HepG2 (cell line): Measurements from ENCODE around the gene NECTIN2. TPM values are rescaled to one million over a fixed set of nuclear protein-coding genes. Genes with fewer than 3 reads are reported as not detected.

Experiments used
- FLYWCH1 ChIP-seq: sonication (generic); formaldehyde crosslinking; IDR thresholded peaks from 2 replicates; pipeline ENCODE4 v1.8.1; 2023; ENCODE audit warnings: mild to moderate bottlenecking, missing genetic modification reagents
- HIVEP1 ChIP-seq: sonication (generic); formaldehyde crosslinking; IDR thresholded peaks from 2 replicates; pipeline ENCODE4 v1.4.0; 2020; ENCODE audit warnings: mild to moderate bottlenecking, missing genetic modification reagents
- KDM1A ChIP-seq: IDR thresholded peaks from 2 replicates; pipeline ENCODE4 v1.6.1; 2016; ENCODE audit warnings: missing compliant biosample characterization
- MBD4 ChIP-seq: IDR thresholded peaks from 2 replicates; pipeline ENCODE4 v1.6.1; 2012; ENCODE audit warnings: low read length, inconsistent platforms, borderline replicate concordance
- RAD21 ChIP-seq: fragments of 450-650 bp; formaldehyde crosslinking; IDR thresholded peaks from 2 replicates; pipeline ENCODE4 v1.5.0; 2020; ENCODE audit warnings: mild to moderate bottlenecking
- SNAPC2 ChIP-seq: sonication (generic); formaldehyde crosslinking; IDR thresholded peaks from 2 replicates; pipeline ENCODE4 v1.8.1; 2022; ENCODE audit warnings: mild to moderate bottlenecking, missing genetic modification reagents
- ZNF615 ChIP-seq: sonication (generic); formaldehyde crosslinking; IDR thresholded peaks from 2 replicates; pipeline ENCODE4 v1.5.0; 2020; ENCODE audit warnings: mild to moderate bottlenecking, missing genetic modification reagents, borderline replicate concordance
- ZNF619 ChIP-seq: sonication (generic); formaldehyde crosslinking; IDR thresholded peaks from 2 replicates; pipeline ENCODE4 v1.4.0; 2020; ENCODE audit warnings: mild to moderate bottlenecking, missing genetic modification reagents
- ZNF644 ChIP-seq: IDR thresholded peaks from 2 replicates; pipeline ENCODE4 v1.6.1; 2016; ENCODE audit warnings: low read depth
- ZNF83 ChIP-seq: sonication (generic); formaldehyde crosslinking; IDR thresholded peaks from 2 replicates; pipeline ENCODE4 v1.4.0; 2020; ENCODE audit warnings: missing genetic modification reagents, mild to moderate bottlenecking, borderline replicate concordance
- ZNF850 ChIP-seq: sonication (generic); formaldehyde crosslinking; conservative IDR thresholded peaks from 2 replicates; pipeline ENCODE4 v1.9.0; 2021; ENCODE audit warnings: mild to moderate bottlenecking, missing genetic modification reagents
- polyA plus RNA-seq, 8 experiments: library from polyadenylated mRNA; depleted of rRNA in 3 of 8; stranded (reverse) in 7 of 8; unstranded in 1 of 8; fragments of >200 nt; fragmentation: Illumina TruSeq in 4 of 8; extraction: Trizol in 4 of 8; gene quantifications; 2 replicates each; pipeline versions ENCODE4 v1.2.1 to v1.2.3, GENCODE V29; 2011 to 2016; ENCODE audit warnings: low read depth in 4 of 8, missing spikeins in 1 of 8, mixed read lengths in 1 of 8; ENCODE audit not compliant: insufficient read depth in 1 of 8
- total RNA-seq, 5 experiments: library from RNA; depleted of rRNA; stranded (reverse); fragments of >200 nt; fragmentation: Illumina TruSeq; extraction: Trizol; gene quantifications; 2 replicates each; pipeline ENCODE4 v1.2.3, GENCODE V29; 2016; ENCODE audit warnings: low read depth in 1 of 5
- TF ChIP-seq, protein P1 (sequence below): conservative IDR thresholded peaks from 2 replicates; pipeline ENCODE4 v1.6.1; 2018; ENCODE audit warnings: missing genetic modification reagents
- TF ChIP-seq, protein P2 (sequence below): sonication (generic); formaldehyde crosslinking; IDR thresholded peaks from 2 replicates; pipeline ENCODE4 v1.4.0; 2020; ENCODE audit warnings: missing genetic modification reagents, low read depth, mild to moderate bottlenecking, borderline replicate concordance
- TF ChIP-seq, protein P3 (sequence below): sonication (generic); formaldehyde crosslinking; IDR thresholded peaks from 2 replicates; pipeline ENCODE4 v1.5.0; 2020; ENCODE audit warnings: mild to moderate bottlenecking, missing genetic modification reagents
- TF ChIP-seq, protein P4 (sequence below): sonication (generic); formaldehyde crosslinking; IDR thresholded peaks from 2 replicates; pipeline ENCODE4 v1.4.0; 2020; ENCODE audit warnings: mild to moderate bottlenecking, missing genetic modification reagents
- TF ChIP-seq, protein P5 (sequence below): sonication (generic); formaldehyde crosslinking; IDR thresholded peaks from 2 replicates; pipeline ENCODE4 v1.5.0; 2020; ENCODE audit warnings: mild to moderate bottlenecking, missing genetic modification reagents, borderline replicate concordance

NECTIN2 gene
- total and polyA plus RNA-seq, 2 of the 13 experiments (the other 11 are each of a cell fraction or from before 2014, with no cell fraction given), result 75.4 to 114 TPM

DNA sequence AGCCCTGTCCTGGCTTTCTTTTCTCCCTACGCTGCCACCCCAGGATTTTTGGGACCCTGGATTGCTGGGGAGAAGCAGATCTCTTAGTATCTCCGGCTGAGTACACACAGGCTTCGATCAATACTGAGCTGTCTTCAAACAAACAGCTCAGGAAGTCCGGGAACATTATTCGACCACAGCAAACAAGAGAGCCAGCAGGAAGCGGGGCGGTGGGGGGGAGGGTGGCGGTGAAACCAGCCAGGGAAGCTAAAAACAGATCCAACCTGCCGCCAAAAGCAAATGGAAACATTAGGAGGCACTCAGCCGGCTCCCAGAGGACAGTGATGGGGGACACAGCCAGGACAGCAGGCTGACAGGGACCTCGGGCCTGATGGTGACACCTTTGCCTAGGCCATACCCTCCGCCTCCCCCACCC is 49.4 kb upstream of the NECTIN2 start (continued):
- TF ChIP-seq, protein P1, sequence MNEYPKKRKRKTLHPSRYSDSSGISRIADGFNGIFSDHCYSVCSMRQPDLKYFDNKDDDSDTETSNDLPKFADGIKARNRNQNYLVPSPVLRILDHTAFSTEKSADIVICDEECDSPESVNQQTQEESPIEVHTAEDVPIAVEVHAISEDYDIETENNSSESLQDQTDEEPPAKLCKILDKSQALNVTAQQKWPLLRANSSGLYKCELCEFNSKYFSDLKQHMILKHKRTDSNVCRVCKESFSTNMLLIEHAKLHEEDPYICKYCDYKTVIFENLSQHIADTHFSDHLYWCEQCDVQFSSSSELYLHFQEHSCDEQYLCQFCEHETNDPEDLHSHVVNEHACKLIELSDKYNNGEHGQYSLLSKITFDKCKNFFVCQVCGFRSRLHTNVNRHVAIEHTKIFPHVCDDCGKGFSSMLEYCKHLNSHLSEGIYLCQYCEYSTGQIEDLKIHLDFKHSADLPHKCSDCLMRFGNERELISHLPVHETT (CRISPR knock-in tag), result no peak
- no peak for TF ChIP-seq ZNF850 (CRISPR knock-in tag)
- no peak for TF ChIP-seq SNAPC2
- no peak for TF ChIP-seq ZNF83 (CRISPR knock-in tag)
- TF ChIP-seq, protein P2, sequence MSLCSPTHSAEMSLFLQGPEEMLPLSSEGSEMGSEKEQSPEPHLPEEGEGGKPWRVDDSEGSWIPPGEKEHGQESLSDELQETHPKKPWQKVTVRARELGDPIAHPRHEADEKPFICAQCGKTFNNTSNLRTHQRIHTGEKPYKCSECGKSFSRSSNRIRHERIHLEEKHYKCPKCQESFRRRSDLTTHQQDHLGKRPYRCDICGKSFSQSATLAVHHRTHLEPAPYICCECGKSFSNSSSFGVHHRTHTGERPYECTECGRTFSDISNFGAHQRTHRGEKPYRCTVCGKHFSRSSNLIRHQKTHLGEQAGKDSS (CRISPR knock-in tag), result no peak
- no peak for TF ChIP-seq MBD4
- no peak for TF ChIP-seq ZNF619 (CRISPR knock-in tag)
- TF ChIP-seq ZNF615 (CRISPR knock-in tag), result no peak
- TF ChIP-seq RAD21 (CRISPR knock-in tag), result no peak
- no peak for TF ChIP-seq KDM1A (CRISPR knock-in tag)
- no peak for TF ChIP-seq FLYWCH1 (CRISPR knock-in tag)
- no peak for TF ChIP-seq ZNF644 (CRISPR knock-in tag)
- TF ChIP-seq, protein P3, sequence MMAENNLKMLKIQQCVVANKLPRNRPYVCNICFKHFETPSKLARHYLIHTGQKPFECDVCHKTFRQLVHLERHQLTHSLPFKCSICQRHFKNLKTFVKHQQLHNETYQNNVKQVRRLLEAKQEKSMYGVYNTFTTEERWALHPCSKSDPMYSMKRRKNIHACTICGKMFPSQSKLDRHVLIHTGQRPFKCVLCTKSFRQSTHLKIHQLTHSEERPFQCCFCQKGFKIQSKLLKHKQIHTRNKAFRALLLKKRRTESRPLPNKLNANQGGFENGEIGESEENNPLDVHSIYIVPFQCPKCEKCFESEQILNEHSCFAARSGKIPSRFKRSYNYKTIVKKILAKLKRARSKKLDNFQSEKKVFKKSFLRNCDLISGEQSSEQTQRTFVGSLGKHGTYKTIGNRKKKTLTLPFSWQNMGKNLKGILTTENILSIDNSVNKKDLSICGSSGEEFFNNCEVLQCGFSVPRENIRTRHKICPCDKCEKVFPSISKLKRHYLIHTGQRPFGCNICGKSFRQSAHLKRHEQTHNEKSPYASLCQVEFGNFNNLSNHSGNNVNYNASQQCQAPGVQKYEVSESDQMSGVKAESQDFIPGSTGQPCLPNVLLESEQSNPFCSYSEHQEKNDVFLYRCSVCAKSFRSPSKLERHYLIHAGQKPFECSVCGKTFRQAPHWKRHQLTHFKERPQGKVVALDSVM, result peak; percentile 67; the same call in 1 of the 2 replicates
- TF ChIP-seq, protein P4, sequence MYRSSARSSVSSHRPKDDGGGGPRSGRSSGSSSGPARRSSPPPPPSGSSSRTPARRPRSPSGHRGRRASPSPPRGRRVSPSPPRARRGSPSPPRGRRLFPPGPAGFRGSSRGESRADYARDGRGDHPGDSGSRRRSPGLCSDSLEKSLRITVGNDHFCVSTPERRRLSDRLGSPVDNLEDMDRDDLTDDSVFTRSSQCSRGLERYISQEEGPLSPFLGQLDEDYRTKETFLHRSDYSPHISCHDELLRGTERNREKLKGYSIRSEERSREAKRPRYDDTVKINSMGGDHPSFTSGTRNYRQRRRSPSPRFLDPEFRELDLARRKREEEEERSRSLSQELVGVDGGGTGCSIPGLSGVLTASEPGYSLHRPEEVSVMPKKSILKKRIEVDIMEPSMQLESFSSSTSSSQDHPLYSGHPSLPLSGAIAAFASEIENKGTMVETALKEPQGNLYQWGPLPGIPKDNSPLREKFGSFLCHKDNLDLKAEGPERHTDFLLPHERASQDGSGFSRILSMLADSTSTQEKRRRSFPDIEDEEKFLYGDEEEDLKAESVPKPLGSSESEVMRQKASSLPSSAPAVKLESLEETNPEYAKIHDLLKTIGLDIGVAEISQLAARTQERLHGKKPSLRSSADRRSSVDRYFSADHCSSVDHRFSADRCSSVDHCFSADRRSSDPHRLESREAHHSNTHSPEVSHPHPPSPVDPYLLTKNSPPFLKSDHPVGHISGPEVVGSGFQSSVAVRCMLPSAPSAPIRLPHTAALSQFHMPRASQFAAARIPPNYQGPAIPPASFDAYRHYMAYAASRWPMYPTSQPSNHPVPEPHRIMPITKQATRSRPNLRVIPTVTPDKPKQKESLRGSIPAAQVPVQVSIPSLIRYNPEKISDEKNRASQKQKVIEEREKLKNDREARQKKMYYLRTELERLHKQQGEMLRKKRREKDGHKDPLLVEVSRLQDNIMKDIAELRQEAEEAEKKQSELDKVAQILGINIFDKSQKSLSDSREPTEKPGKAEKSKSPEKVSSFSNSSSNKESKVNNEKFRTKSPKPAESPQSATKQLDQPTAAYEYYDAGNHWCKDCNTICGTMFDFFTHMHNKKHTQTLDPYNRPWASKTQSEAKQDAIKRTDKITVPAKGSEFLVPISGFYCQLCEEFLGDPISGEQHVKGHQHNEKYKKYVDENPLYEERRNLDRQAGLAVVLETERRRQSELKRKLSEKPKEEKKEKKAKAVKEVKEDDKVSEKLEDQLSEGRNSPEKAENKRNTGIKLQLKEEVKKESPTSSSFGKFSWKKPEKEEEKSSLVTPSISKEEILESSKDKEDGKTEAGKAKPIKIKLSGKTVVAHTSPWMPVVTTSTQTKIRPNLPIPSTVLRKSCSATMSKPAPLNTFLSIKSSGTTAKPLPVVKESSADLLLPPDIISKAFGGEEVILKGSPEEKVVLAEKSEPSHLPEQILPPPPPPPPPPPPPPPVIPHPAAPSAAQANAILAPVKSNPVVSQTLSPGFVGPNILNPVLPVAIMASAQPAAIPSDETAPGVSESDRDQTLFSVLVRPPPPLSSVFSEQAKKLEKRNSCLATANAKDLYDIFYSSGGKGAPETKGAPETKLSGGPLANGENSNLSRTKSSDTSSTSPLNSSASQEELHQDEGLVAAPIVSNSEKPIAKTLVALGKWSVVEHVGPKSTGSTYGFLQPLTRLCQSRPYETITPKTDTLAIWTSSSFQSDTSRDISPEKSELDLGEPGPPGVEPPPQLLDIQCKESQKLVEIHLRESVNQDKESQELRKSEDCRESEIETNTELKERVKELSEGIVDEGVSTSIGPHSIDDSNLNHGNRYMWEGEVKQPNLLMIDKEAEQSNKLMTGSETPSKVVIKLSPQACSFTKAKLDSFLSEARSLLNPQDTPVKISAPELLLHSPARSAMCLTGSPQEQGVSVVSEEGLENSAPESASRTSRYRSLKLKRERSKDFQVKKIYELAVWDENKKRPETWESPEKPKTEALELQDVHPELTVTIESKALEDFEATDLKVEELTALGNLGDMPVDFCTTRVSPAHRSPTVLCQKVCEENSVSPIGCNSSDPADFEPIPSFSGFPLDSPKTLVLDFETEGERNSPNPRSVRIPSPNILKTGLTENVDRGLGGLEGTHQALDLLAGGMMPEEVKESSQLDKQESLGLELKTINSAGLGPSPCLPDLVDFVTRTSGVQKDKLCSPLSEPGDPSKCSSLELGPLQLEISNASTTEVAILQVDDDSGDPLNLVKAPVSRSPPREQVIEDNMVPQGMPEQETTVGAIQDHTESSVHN, result no peak
- TF ChIP-seq, protein P5, sequence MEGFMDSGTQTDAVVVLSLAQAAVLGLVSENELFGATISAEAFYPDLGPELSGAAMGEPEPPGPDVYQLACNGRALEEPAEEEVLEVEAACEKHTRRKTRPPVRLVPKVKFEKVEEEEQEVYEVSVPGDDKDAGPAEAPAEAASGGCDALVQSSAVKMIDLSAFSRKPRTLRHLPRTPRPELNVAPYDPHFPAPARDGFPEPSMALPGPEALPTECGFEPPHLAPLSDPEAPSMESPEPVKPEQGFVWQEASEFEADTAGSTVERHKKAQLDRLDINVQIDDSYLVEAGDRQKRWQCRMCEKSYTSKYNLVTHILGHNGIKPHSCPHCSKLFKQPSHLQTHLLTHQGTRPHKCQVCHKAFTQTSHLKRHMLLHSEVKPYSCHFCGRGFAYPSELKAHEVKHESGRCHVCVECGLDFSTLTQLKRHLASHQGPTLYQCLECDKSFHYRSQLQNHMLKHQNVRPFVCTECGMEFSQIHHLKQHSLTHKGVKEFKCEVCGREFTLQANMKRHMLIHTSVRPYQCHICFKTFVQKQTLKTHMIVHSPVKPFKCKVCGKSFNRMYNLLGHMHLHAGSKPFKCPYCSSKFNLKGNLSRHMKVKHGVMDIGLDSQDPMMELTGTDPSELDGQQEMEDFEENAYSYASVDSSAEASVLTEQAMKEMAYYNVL (CRISPR knock-in tag), result peak; percentile 51; the same call in 1 of the 2 replicates
- TF ChIP-seq HIVEP1 (CRISPR knock-in tag), result no peak; the same call in 1 of the 2 replicates
